Panc1 (cell line): Measurements from ENCODE around the gene ABI1. TPM values are rescaled to one million over a fixed set of nuclear protein-coding genes. Genes with fewer than 3 reads are reported as not detected.

Experiments
- ATAC-seq: fragments of 200-7000 bp; cut with Tn5 transposase; 2 replicates; pipeline ENCODE4 v1.9.1; 2020; ENCODE audit warnings: mild to moderate bottlenecking, moderate library complexity
- BruUV-seq: library from RNA; stranded (reverse); fragments of 400-500 nt; replicated peaks from 2 replicates; lab custom pipeline; 2021; lab: Mats Ljungman, UMichigan
- CTCF ChIA-PET: fragments of 300-600 bp; sonication (Branson Sonifier 250); formaldehyde crosslinking; loops from one replicate; lab custom pipeline; 2022; ENCODE audit warnings: antibody characterized with exemption; lab: Charles Lee
- POLR2A ChIA-PET: fragments of 300-600 bp; sonication (Branson Sonifier 250); formaldehyde crosslinking; loops from one replicate; lab custom pipeline; 2022; ENCODE audit warnings: antibody characterized with exemption; lab: Charles Lee
- DNase-seq: peaks from one replicate; pipeline ENCODE4 v3.0.0-alpha.2; 2010; ENCODE audit warnings: low read depth, low spot score
- H3K27ac ChIP-seq: 2 replicates; pipeline ENCODE4 v1.5.1; 2011; ENCODE audit warnings: mild to moderate bottlenecking, low read length, inconsistent platforms
- H3K27me3 ChIP-seq: fragments of 200-500 bp; sonication (Bioruptor generic); 2 replicates; pipeline ENCODE4 v1.6.0; 2014; ENCODE audit warnings: low read length, inconsistent platforms; ENCODE audit not compliant: control insufficient read depth, insufficient read depth
- H3K36me3 ChIP-seq: fragments of 200-500 bp; sonication (Bioruptor generic); 2 replicates; pipeline ENCODE4 v1.5.1; 2014; ENCODE audit warnings: inconsistent platforms, mild to moderate bottlenecking, low read length, moderate library complexity; ENCODE audit not compliant: control insufficient read depth, insufficient read depth
- H3K4me1 ChIP-seq: 2 replicates; pipeline ENCODE4 v1.5.1; 2011; ENCODE audit warnings: inconsistent platforms, mild to moderate bottlenecking, low read length, moderate library complexity; ENCODE audit not compliant: control insufficient read depth, insufficient read depth
- H3K4me3 ChIP-seq, 2 experiments: 2 replicates each; pipeline ENCODE4 v1.5.1; 2011 to 2012; ENCODE audit warnings: low read depth in 2 of 2, low read length in 2 of 2, mild to moderate bottlenecking in 2 of 2, inconsistent platforms in 1 of 2, moderate library complexity in 1 of 2
- H3K9me3 ChIP-seq: fragments of 200-500 bp; sonication (Bioruptor generic); 2 replicates; pipeline ENCODE4 v1.5.1; 2014; ENCODE audit warnings: low read depth, mild to moderate bottlenecking, inconsistent platforms, low read length, moderate library complexity; ENCODE audit not compliant: control insufficient read depth, insufficient read depth
- CTCF ChIP-seq: fragments of 450-650 bp; IDR thresholded peaks from 2 replicates; pipeline ENCODE4 v1.5.1; 2017; ENCODE audit warnings: mild to moderate bottlenecking
- POLR2AphosphoS5 ChIP-seq: IDR thresholded peaks from 2 replicates; pipeline ENCODE4 v1.6.1; 2012; ENCODE audit warnings: mild to moderate bottlenecking, low read depth, low read length, moderate library complexity
- REST ChIP-seq, 2 experiments: IDR thresholded peaks; 2 replicates each; pipeline ENCODE4 v1.6.1; 2011 to 2012; ENCODE audit warnings: low read depth in 2 of 2, control low read depth in 1 of 2, low read length in 1 of 2, mild to moderate bottlenecking in 1 of 2, moderate library complexity in 1 of 2; ENCODE audit not compliant: insufficient read depth in 1 of 2
- SIN3A ChIP-seq: IDR thresholded peaks from 2 replicates; pipeline ENCODE4 v1.6.1; 2012; ENCODE audit warnings: low read depth, mild to moderate bottlenecking, low read length, moderate library complexity, borderline replicate concordance; ENCODE audit not compliant: insufficient read depth
- in situ Hi-C: cut with HindIII; loops from 2 replicates; pipeline ENCODE4 v1.10.0; 2016; ENCODE audit warnings: low sequenced_read_pairs, low pct_unique_long_range_greater_than_20kb
- intact Hi-C: fragments of 100-400 bp; cut with micrococcal nuclease; formaldehyde crosslinking; loops from one replicate; pipeline ENCODE4 v1.10.0; 2022; ENCODE audit not compliant: unreplicated experiment
- total RNA-seq: library from RNA; stranded (reverse); gene quantifications from one replicate; pipeline ENCODE4 v1.2.1, GENCODE V29; 2021; ENCODE audit not compliant: unreplicated experiment

ABI1 gene
- total RNA-seq, 1 experiment from 2014 or later, result 35.2 TPM

GRCh38 chr10:26839966-26840627, 20.7 kb downstream of the ABI1 start:
- ChIA-PET CTCF (interaction anchor here (0.6 kb wide), 1 partner anchor 201 kb away, joined by 3 read pairs; no protein-coding TSS in a partner anchor), POLR2A (no interaction called here)
- Histone ChIP-seq H3K27me3 (no peaks in the 10 kb centered on the region), H3K4me1 (no peaks in the 10 kb centered on the region), H3K4me3 (no peak overlapping the region), H3K36me3 (no peaks in the 10 kb centered on the region), H3K27ac (no peak overlapping the region), H3K9me3 (no peaks in the 10 kb centered on the region)
- no TSS peak for BruUV-seq
- no peak for TF ChIP-seq REST (IDR thresholded peaks at IDR 0.05; ENCODE audit: insufficient read depth in 1 of 2, low read depth in 2 of 2, low read length in 1 of 2)
- TF ChIP-seq CTCF, result no peak
- no peak for TF ChIP-seq POLR2AphosphoS5
- TF ChIP-seq SIN3A, result no peak
- in situ Hi-C loops, result no loop called here
- no peak for ATAC-seq
- intact Hi-C loops, result no loop called here
- DNase-seq, result no peak

GRCh38 chr10:26837139-26837538, 23.6 kb downstream of the ABI1 start:
- no peaks in the 10 kb centered on the region for H3K27me3 ChIP-seq
- in situ Hi-C loops (no loop called here), intact Hi-C loops (no loop called here)
- ChIA-PET CTCF (no interaction called here), POLR2A (no interaction called here)
- no peaks in the 10 kb centered on the region for H3K9me3 ChIP-seq
- no peaks in the 10 kb centered on the region for H3K36me3 ChIP-seq
- H3K4me3 ChIP-seq, result no peak overlapping the region
- no peaks in the 10 kb centered on the region for H3K4me1 ChIP-seq
- TF ChIP-seq CTCF, result no peak
- H3K27ac ChIP-seq, result no peak overlapping the region
- DNase-seq (no peak), ATAC-seq (no peak)
- no TSS peak for BruUV-seq
